SK-N-SH (cell line): ENCODE data around the gene CFAP92. TPM values are rescaled to one million over a fixed set of nuclear protein-coding genes. Genes with fewer than 3 reads are reported as not detected.

Source experiments
- CTCF ChIA-PET: fragments of 300-600, 350-600 bp; formaldehyde crosslinking; extraction: SDS; loops from one replicate; lab custom pipeline; 2021; lab: Yijun Ruan, JAX
- POLR2A ChIA-PET: fragments of 350-600 bp; sonication (Branson Sonifier 250); formaldehyde crosslinking; extraction: SDS; loops from one replicate; lab custom pipeline; 2020; ENCODE audit warnings: antibody characterized with exemption, inconsistent platforms; lab: Yijun Ruan, JAX
- DNase-seq: peaks from one replicate; pipeline ENCODE4 v3.0.0; 2012
- H2AFZ ChIP-seq: fragments of 200-600 bp; sonication (generic); 2 replicates; pipeline ENCODE4 v1.8.1; 2016; ENCODE audit warnings: antibody characterized with exemption, mild to moderate bottlenecking, low read depth
- H3F3A ChIP-seq: fragments of 200-600 bp; sonication (generic); replicated peaks from 2 replicates; pipeline ENCODE3; 2016; ENCODE audit warnings: antibody characterized with exemption, mild to moderate bottlenecking; ENCODE audit not compliant: insufficient read depth
- H3K27ac ChIP-seq, 2 experiments: fragments of 200-500 bp in 1 of 2; fragments of 200-600 bp in 1 of 2; sonication (Bioruptor generic) in 1 of 2; sonication (generic), shearing (Covaris generic) in 1 of 2; 2 replicates each; pipeline versions ENCODE4 v1.5.1 to v1.6.1; 2014 to 2016; ENCODE audit warnings: low read depth in 2 of 2, inconsistent platforms in 1 of 2, low read length in 1 of 2, mild to moderate bottlenecking in 1 of 2, mixed read lengths in 1 of 2
- H3K27me3 ChIP-seq: fragments of 200-600 bp; sonication (generic), shearing (Covaris generic); 2 replicates; pipeline ENCODE4 v1.6.1; 2016; ENCODE audit warnings: mixed run types; ENCODE audit not compliant: insufficient read depth
- H3K36me3 ChIP-seq, 2 experiments: fragments of 200-500 bp in 1 of 2; fragments of 200-600 bp in 1 of 2; sonication (Bioruptor generic) in 1 of 2; sonication (generic) in 1 of 2; replicated peaks in 1 of 2; 2 replicates each; pipeline versions ENCODE3 to v1.5.1; 2014 to 2016; ENCODE audit warnings: low read length in 1 of 2, mild to moderate bottlenecking in 1 of 2; ENCODE audit not compliant: insufficient read depth in 2 of 2, control insufficient read depth in 1 of 2
- H3K4me1 ChIP-seq, 2 experiments: fragments of 200-500 bp in 1 of 2; fragments of 200-600 bp in 1 of 2; sonication (Bioruptor generic) in 1 of 2; sonication (generic), shearing (Covaris generic) in 1 of 2; 2 replicates each; pipeline versions ENCODE4 v1.5.1 to v1.6.1; 2014 to 2016; ENCODE audit warnings: low read depth in 1 of 2, low read length in 1 of 2, mixed run types in 1 of 2; ENCODE audit not compliant: insufficient read depth in 2 of 2, control insufficient read depth in 1 of 2
- H3K4me2 ChIP-seq: fragments of 200-600 bp; sonication (generic), shearing (Covaris generic); 2 replicates; pipeline ENCODE4 v1.6.1; 2017; ENCODE audit warnings: mixed run types
- H3K4me3 ChIP-seq, 2 experiments: fragments of 200-500 bp in 1 of 2; fragments of 200-600 bp in 1 of 2; sonication (Bioruptor generic) in 1 of 2; sonication (generic), shearing (Covaris generic) in 1 of 2; 2 replicates each; pipeline versions ENCODE4 v1.5.1 to v1.8.1; 2014 to 2016; ENCODE audit warnings: low read depth in 2 of 2, inconsistent platforms in 1 of 2, low read length in 1 of 2, mild to moderate bottlenecking in 1 of 2, mixed read lengths in 1 of 2, moderate library complexity in 1 of 2
- H3K79me2 ChIP-seq: fragments of 200-600 bp; sonication (generic); 2 replicates; pipeline ENCODE4 v1.8.1; 2017; ENCODE audit warnings: mild to moderate bottlenecking; ENCODE audit not compliant: insufficient read depth
- H3K9ac ChIP-seq: fragments of 200-600 bp; sonication (generic); 2 replicates; pipeline ENCODE4 v1.6.1; 2017; ENCODE audit warnings: mixed run types
- H3K9me2 ChIP-seq: fragments of 200-600 bp; sonication (generic); 2 replicates; pipeline ENCODE4 v1.6.1; 2017; ENCODE audit warnings: mixed run types
- H3K9me3 ChIP-seq: fragments of 200-600 bp; sonication (generic); 2 replicates; pipeline ENCODE4 v1.6.1; 2017; ENCODE audit warnings: mixed run types, mild to moderate bottlenecking, moderate library complexity
- H4K20me1 ChIP-seq: fragments of 200-600 bp; sonication (generic); 2 replicates; pipeline ENCODE4 v1.6.1; 2017; ENCODE audit warnings: mild to moderate bottlenecking, mixed run types; ENCODE audit not compliant: insufficient read depth
- ELF1 ChIP-seq: IDR thresholded peaks from 2 replicates; pipeline ENCODE4 v1.4.0; 2012
- EZH2phosphoT487 ChIP-seq: fragments of 200-600 bp; sonication (generic); IDR thresholded peaks from 2 replicates; pipeline ENCODE4 v1.6.1; 2017; ENCODE audit warnings: low read depth, mixed run types, mild to moderate bottlenecking, antibody characterized with exemption, moderate library complexity, borderline replicate concordance
- FOSL2 ChIP-seq: IDR thresholded peaks from 2 replicates; pipeline ENCODE4 v1.4.0; 2012; ENCODE audit warnings: low read depth, mild to moderate bottlenecking, moderate library complexity, borderline replicate concordance
- FOXJ3 ChIP-seq: sonication (generic); formaldehyde crosslinking; IDR thresholded peaks from 2 replicates; pipeline ENCODE4 v1.5.1; 2020; ENCODE audit warnings: mild to moderate bottlenecking, missing genetic modification reagents
- FOXM1 ChIP-seq: IDR thresholded peaks from 2 replicates; pipeline ENCODE4 v1.4.0; 2012; ENCODE audit warnings: low read depth, mild to moderate bottlenecking
- GABPA ChIP-seq: IDR thresholded peaks from 2 replicates; pipeline ENCODE4 v1.4.0; 2012; ENCODE audit warnings: low read depth, mild to moderate bottlenecking
- GATA2 ChIP-seq: sonication (generic); formaldehyde crosslinking; IDR thresholded peaks from 2 replicates; pipeline ENCODE4 v1.5.0; 2020; ENCODE audit warnings: mild to moderate bottlenecking, missing genetic modification reagents
- JUND ChIP-seq: IDR thresholded peaks from 2 replicates; pipeline ENCODE4 v1.4.0; 2012
- NFIC ChIP-seq: IDR thresholded peaks from 2 replicates; pipeline ENCODE4 v1.4.0; 2012; ENCODE audit warnings: borderline replicate concordance
- POLR2AphosphoS5 ChIP-seq: IDR thresholded peaks from 2 replicates; pipeline ENCODE4 v1.6.1; 2012; ENCODE audit warnings: low read depth, low read length
- RAD21 ChIP-seq: IDR thresholded peaks from 2 replicates; pipeline ENCODE4 v1.6.1; 2012; ENCODE audit warnings: mild to moderate bottlenecking, low read length
- RCOR1 ChIP-seq: fragments of 150-350 bp; IDR thresholded peaks from 2 replicates; pipeline ENCODE4 v1.6.1; 2017; ENCODE audit warnings: antibody characterized with exemption, low read length
- RFX5 ChIP-seq: IDR thresholded peaks from 2 replicates; pipeline ENCODE4 v1.6.1; 2012; ENCODE audit warnings: mild to moderate bottlenecking, improper control_type of control experiment, low read length
- RXRA ChIP-seq: IDR thresholded peaks from 2 replicates; pipeline ENCODE4 v1.4.0; 2012; ENCODE audit warnings: low read depth, mild to moderate bottlenecking, borderline replicate concordance
- TAF1 ChIP-seq: IDR thresholded peaks from 2 replicates; pipeline ENCODE4 v1.6.1; 2012; ENCODE audit warnings: low read depth, mild to moderate bottlenecking, low read length, moderate library complexity, borderline replicate concordance
- TEAD4 ChIP-seq: IDR thresholded peaks from 2 replicates; pipeline ENCODE4 v1.4.0; 2012; ENCODE audit warnings: mild to moderate bottlenecking, borderline replicate concordance; ENCODE audit not compliant: insufficient read depth
- WGBS: methylation state at CpG from one replicate; pipeline ENCODE4 v1.1.6; 2017; ENCODE audit warnings: low lambda C conversion rate; 5-methylcytosine and 5-hydroxymethylcytosine counted together
- polyA plus RNA-seq, 3 experiments: library from polyadenylated mRNA; depleted of rRNA; stranded (reverse); fragments of >200 nt; gene quantifications; 2 replicates each; pipeline ENCODE4 v1.2.3, GENCODE V29; 2012
- TF ChIP-seq, protein P1 (sequence below): IDR thresholded peaks from 2 replicates; pipeline ENCODE4; 2012
- TF ChIP-seq, protein P2 (sequence below): fragments of 150-350 bp; IDR thresholded peaks from 2 replicates; pipeline ENCODE4 v1.6.1; 2016; ENCODE audit warnings: mild to moderate bottlenecking, low read depth, low read length
- TF ChIP-seq, protein P3 (sequence below): IDR thresholded peaks from 2 replicates; pipeline ENCODE4 v1.6.1; 2012; ENCODE audit warnings: mild to moderate bottlenecking, low read depth, low read length, moderate library complexity
- TF ChIP-seq, protein P4 (sequence below): fragments of 200-600 bp; sonication (generic); IDR thresholded peaks from 2 replicates; pipeline ENCODE4 v1.6.1; 2017; ENCODE audit warnings: antibody characterized with exemption, mild to moderate bottlenecking, moderate library complexity

CFAP92 gene
- polyA plus RNA-seq, 1 of the 3 experiments (the other 2 are of a cell fraction): not detected

DNA sequence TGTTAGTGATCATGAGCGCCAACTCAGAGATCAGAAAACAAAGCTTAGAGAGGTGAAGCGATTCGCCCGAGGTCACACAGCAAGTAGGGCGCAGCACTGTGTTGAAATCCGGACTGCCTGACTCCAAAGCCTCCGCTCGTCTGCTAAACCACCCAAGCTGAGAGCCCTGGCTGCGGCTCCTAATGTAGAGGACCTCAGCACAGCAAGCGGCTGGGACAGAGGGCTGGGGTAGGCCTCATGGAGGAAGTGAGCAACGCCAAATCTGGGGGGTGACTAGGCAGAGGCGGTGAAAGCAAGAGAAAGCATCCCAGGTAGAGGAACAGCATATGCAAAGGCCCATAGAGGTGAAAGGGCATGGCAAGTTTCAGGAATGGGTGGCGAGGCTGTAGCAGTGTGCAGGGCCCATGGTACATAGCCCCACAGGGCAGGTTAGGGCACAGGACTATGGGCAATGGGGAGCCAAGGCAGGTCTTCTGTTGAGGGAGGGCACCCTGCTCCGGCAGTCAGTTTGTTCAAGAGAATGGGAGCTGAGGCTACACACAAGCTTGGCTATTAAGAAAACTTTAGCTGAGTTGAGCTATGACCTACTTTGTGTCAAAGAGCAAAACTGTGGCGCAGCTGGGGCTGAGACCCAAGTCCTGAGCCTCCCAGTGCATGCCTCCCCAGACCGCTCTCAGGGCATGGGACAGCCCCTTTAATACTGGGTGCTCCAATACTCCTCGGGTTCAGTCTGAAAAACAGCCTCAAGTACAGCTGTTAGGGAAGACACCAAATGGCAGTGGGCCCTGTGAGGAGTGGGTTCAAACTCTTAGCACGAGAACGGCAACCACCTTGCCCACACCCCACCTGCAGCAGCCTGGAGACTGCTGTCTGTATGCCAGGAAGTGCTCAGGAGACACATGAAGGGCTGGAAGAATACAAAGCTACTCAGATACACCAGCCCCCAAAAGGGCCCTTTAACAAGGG is 988 bp upstream of the CFAP92 start (continued):
- TF ChIP-seq, protein P1, sequence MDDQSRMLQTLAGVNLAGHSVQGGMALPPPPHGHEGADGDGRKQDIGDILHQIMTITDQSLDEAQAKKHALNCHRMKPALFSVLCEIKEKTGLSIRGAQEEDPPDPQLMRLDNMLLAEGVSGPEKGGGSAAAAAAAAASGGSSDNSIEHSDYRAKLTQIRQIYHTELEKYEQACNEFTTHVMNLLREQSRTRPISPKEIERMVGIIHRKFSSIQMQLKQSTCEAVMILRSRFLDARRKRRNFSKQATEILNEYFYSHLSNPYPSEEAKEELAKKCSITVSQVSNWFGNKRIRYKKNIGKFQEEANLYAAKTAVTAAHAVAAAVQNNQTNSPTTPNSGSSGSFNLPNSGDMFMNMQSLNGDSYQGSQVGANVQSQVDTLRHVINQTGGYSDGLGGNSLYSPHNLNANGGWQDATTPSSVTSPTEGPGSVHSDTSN: no peak
- TF ChIP-seq NFIC (no peak), FOSL2 (no peak), RXRA (no peak), RFX5 (no peak), TAF1 (no peak), FOXJ3 (CRISPR knock-in tag) (no peak), EZH2phosphoT487 (no peak), RCOR1 (no peak), GABPA (no peak)
- TF ChIP-seq, protein P2, sequence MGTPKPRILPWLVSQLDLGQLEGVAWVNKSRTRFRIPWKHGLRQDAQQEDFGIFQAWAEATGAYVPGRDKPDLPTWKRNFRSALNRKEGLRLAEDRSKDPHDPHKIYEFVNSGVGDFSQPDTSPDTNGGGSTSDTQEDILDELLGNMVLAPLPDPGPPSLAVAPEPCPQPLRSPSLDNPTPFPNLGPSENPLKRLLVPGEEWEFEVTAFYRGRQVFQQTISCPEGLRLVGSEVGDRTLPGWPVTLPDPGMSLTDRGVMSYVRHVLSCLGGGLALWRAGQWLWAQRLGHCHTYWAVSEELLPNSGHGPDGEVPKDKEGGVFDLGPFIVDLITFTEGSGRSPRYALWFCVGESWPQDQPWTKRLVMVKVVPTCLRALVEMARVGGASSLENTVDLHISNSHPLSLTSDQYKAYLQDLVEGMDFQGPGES: no peak

DNA sequence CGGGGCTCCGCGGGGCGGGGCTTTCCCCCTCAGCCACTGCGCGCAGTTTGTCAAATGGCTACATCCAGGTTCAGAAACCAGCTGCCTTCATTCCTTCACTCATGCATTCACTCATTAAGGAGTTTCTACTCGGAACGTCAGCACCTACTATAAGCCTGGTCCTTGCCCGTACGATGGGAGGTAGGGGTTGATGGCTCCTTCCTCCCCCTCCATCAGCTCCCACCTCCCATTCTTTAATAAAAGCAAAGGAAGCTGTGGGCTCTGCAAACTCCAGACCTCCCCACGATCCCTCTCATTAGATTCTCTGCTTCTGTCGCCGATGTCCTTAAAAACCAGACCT is 267 bp upstream of the CFAP92 start:
- no peaks in the 10 kb centered on the region for H3K9me3 ChIP-seq
- H3K9me2 ChIP-seq: no peaks in the 10 kb centered on the region
- H3K4me3 ChIP-seq: peak overlapping the region; percentile 43 to 52
- no peak overlapping the region for H3K9ac ChIP-seq
- H3K27me3 ChIP-seq: peaks cover 21% of the 10 kb centered on the region
- no peak for DNase-seq
- H3K4me2 ChIP-seq: peak overlapping the region; percentile 69
- no peaks in the 10 kb centered on the region for H3K79me2 ChIP-seq
- no peaks in the 10 kb centered on the region for H3F3A ChIP-seq
- POLR2A ChIA-PET: interaction anchor here (0.7 to 1.1 kb wide), 3 partner anchors 17 to 128 kb away, joined by 3 to 4 read pairs (median 3); no protein-coding TSS in a partner anchor
- peaks cover 0 to 15% of the 10 kb centered on the region in 2 experiments; a peak in 1 of 4 replicates for H3K4me1 ChIP-seq
- WGBS: 6% methylated on average over 7 of the region's 13 CpGs
- H2AFZ ChIP-seq: peak overlapping the region; percentile 76
- no peak overlapping the region for H3K27ac ChIP-seq
- H4K20me1 ChIP-seq: no peaks in the 10 kb centered on the region
- no peaks in the 10 kb centered on the region for H3K36me3 ChIP-seq
- CTCF ChIA-PET: interaction anchor here (0.8 to 5.4 kb wide), 5 partner anchors 10 to 251 kb away, joined by 4 to 43 read pairs (median 5); no protein-coding TSS in a partner anchor
- TF ChIP-seq RFX5 (no peak), POLR2AphosphoS5 (no peak), GATA2 (CRISPR knock-in tag) (no peak), TEAD4 (no peak), NFIC (no peak), JUND (no peak), RAD21 (no peak), FOXM1 (no peak), ELF1 (no peak)
- TF ChIP-seq, protein P2: no peak
- TF ChIP-seq, protein P1: no peak
- TF ChIP-seq, protein P3, sequence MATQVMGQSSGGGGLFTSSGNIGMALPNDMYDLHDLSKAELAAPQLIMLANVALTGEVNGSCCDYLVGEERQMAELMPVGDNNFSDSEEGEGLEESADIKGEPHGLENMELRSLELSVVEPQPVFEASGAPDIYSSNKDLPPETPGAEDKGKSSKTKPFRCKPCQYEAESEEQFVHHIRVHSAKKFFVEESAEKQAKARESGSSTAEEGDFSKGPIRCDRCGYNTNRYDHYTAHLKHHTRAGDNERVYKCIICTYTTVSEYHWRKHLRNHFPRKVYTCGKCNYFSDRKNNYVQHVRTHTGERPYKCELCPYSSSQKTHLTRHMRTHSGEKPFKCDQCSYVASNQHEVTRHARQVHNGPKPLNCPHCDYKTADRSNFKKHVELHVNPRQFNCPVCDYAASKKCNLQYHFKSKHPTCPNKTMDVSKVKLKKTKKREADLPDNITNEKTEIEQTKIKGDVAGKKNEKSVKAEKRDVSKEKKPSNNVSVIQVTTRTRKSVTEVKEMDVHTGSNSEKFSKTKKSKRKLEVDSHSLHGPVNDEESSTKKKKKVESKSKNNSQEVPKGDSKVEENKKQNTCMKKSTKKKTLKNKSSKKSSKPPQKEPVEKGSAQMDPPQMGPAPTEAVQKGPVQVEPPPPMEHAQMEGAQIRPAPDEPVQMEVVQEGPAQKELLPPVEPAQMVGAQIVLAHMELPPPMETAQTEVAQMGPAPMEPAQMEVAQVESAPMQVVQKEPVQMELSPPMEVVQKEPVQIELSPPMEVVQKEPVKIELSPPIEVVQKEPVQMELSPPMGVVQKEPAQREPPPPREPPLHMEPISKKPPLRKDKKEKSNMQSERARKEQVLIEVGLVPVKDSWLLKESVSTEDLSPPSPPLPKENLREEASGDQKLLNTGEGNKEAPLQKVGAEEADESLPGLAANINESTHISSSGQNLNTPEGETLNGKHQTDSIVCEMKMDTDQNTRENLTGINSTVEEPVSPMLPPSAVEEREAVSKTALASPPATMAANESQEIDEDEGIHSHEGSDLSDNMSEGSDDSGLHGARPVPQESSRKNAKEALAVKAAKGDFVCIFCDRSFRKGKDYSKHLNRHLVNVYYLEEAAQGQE: no peak
- TF ChIP-seq, protein P4, sequence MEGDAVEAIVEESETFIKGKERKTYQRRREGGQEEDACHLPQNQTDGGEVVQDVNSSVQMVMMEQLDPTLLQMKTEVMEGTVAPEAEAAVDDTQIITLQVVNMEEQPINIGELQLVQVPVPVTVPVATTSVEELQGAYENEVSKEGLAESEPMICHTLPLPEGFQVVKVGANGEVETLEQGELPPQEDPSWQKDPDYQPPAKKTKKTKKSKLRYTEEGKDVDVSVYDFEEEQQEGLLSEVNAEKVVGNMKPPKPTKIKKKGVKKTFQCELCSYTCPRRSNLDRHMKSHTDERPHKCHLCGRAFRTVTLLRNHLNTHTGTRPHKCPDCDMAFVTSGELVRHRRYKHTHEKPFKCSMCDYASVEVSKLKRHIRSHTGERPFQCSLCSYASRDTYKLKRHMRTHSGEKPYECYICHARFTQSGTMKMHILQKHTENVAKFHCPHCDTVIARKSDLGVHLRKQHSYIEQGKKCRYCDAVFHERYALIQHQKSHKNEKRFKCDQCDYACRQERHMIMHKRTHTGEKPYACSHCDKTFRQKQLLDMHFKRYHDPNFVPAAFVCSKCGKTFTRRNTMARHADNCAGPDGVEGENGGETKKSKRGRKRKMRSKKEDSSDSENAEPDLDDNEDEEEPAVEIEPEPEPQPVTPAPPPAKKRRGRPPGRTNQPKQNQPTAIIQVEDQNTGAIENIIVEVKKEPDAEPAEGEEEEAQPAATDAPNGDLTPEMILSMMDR: no peak
